HepG2 (cell line): ENCODE results near the gene PPP1R13B. TPM values are rescaled to one million over a fixed set of nuclear protein-coding genes. Genes with fewer than 3 reads are reported as not detected.

Source experiments
- ARID5B ChIP-seq: IDR thresholded peaks from 2 replicates; pipeline ENCODE4 v1.4.0; 2020; ENCODE audit warnings: mild to moderate bottlenecking, missing genetic modification reagents
- ATM ChIP-seq: fragments of 450-650 bp; IDR thresholded peaks from 2 replicates; pipeline ENCODE4 v1.7.1; 2017; ENCODE audit warnings: mild to moderate bottlenecking, borderline replicate concordance
- HNF4G ChIP-seq, 2 experiments: sonication (generic) in 1 of 2; formaldehyde crosslinking in 1 of 2; IDR thresholded peaks; 2 replicates each; pipeline versions ENCODE4 v1.4.0 to v1.6.1; 2011 to 2020; ENCODE audit warnings: borderline replicate concordance in 2 of 2, low read depth in 2 of 2, mild to moderate bottlenecking in 2 of 2, low read length in 1 of 2, missing genetic modification reagents in 1 of 2, moderate library complexity in 1 of 2
- IKZF4 ChIP-seq: sonication (generic); formaldehyde crosslinking; IDR thresholded peaks from 2 replicates; pipeline ENCODE4 v1.5.1; 2020; ENCODE audit warnings: borderline replicate concordance, mild to moderate bottlenecking, low read depth, missing genetic modification reagents; ENCODE audit errors: not compliant biosample characterization
- IRF2 ChIP-seq: IDR thresholded peaks from 2 replicates; pipeline ENCODE4 v1.6.1; 2018; ENCODE audit warnings: missing genetic modification reagents, missing compliant biosample characterization
- IRX3 ChIP-seq: sonication (generic); formaldehyde crosslinking; IDR thresholded peaks from 2 replicates; pipeline ENCODE4 v1.8.1; 2023; ENCODE audit warnings: mild to moderate bottlenecking, low read depth, missing genetic modification reagents, borderline replicate concordance
- KMT2A ChIP-seq: sonication (generic); formaldehyde crosslinking; IDR thresholded peaks from 2 replicates; pipeline ENCODE4 v1.4.0; 2020; ENCODE audit warnings: missing genetic modification reagents
- MATR3 ChIP-seq: sonication (generic); formaldehyde crosslinking; IDR thresholded peaks from 2 replicates; pipeline ENCODE4 v1.4.0; 2020; ENCODE audit warnings: missing genetic modification reagents
- MED1 ChIP-seq: sonication (generic); formaldehyde crosslinking; IDR thresholded peaks from 2 replicates; pipeline ENCODE4 v1.4.0; 2020; ENCODE audit warnings: missing genetic modification reagents
- NCOA5 ChIP-seq: sonication (generic); formaldehyde crosslinking; IDR thresholded peaks from 2 replicates; pipeline ENCODE4 v1.4.0; 2020; ENCODE audit warnings: missing genetic modification reagents
- NFYC ChIP-seq: IDR thresholded peaks from 2 replicates; pipeline ENCODE4 v1.6.1; 2016; ENCODE audit warnings: missing genetic modification reagents, missing compliant biosample characterization
- PRMT3 ChIP-seq: sonication (generic); formaldehyde crosslinking; IDR thresholded peaks from 2 replicates; pipeline ENCODE4 v1.8.1; 2022; ENCODE audit warnings: low read depth, mild to moderate bottlenecking, moderate library complexity, missing genetic modification reagents, borderline replicate concordance
- XBP1 ChIP-seq: sonication (generic); formaldehyde crosslinking; IDR thresholded peaks from 2 replicates; pipeline ENCODE4 v1.5.0; 2020; ENCODE audit warnings: missing genetic modification reagents
- ZBED4 ChIP-seq: sonication (generic); formaldehyde crosslinking; IDR thresholded peaks from 2 replicates; pipeline ENCODE4 v1.4.0; 2020; ENCODE audit warnings: missing genetic modification reagents, borderline replicate concordance
- ZBTB2 ChIP-seq: sonication (generic); formaldehyde crosslinking; IDR thresholded peaks from 2 replicates; pipeline ENCODE4 v1.8.0; 2022; ENCODE audit warnings: low read depth, missing genetic modification reagents
- ZNF329 ChIP-seq: sonication (generic); formaldehyde crosslinking; IDR thresholded peaks from 2 replicates; pipeline ENCODE4 v1.9.0; 2021; ENCODE audit warnings: low read depth, mild to moderate bottlenecking, missing genetic modification reagents
- ZNF430 ChIP-seq: sonication (generic); formaldehyde crosslinking; IDR thresholded peaks from 2 replicates; pipeline ENCODE4 v1.9.0; 2021; ENCODE audit warnings: mild to moderate bottlenecking, missing genetic modification reagents
- ZNF431 ChIP-seq: sonication (generic); formaldehyde crosslinking; IDR thresholded peaks from 2 replicates; pipeline ENCODE4 v1.9.0; 2022; ENCODE audit warnings: missing genetic modification reagents, low read depth, mild to moderate bottlenecking, borderline replicate concordance
- ZNF629 ChIP-seq: sonication (generic); formaldehyde crosslinking; conservative IDR thresholded peaks from 2 replicates; pipeline ENCODE4 v1.5.0; 2020; ENCODE audit warnings: missing genetic modification reagents
- ZNF652 ChIP-seq: IDR thresholded peaks from 2 replicates; pipeline ENCODE4 v1.6.1; 2016; ENCODE audit warnings: low read depth, borderline replicate concordance
- ZSCAN29 ChIP-seq: sonication (generic); formaldehyde crosslinking; conservative IDR thresholded peaks from 2 replicates; pipeline ENCODE4 v1.4.0; 2020; ENCODE audit warnings: mild to moderate bottlenecking, missing genetic modification reagents
- ZSCAN30 ChIP-seq: sonication (generic); formaldehyde crosslinking; IDR thresholded peaks from 2 replicates; pipeline ENCODE4 v1.5.0; 2020; ENCODE audit warnings: mild to moderate bottlenecking, missing genetic modification reagents
- ZSCAN31 ChIP-seq: sonication (generic); formaldehyde crosslinking; IDR thresholded peaks from 2 replicates; pipeline ENCODE4 v1.5.0; 2020; ENCODE audit warnings: low read depth, mild to moderate bottlenecking, missing genetic modification reagents
- polyA plus RNA-seq, 8 experiments: library from polyadenylated mRNA; depleted of rRNA in 3 of 8; stranded (reverse) in 7 of 8; unstranded in 1 of 8; fragments of >200 nt; fragmentation: Illumina TruSeq in 4 of 8; extraction: Trizol in 4 of 8; gene quantifications; 2 replicates each; pipeline versions ENCODE4 v1.2.1 to v1.2.3, GENCODE V29; 2011 to 2016; ENCODE audit warnings: low read depth in 4 of 8, missing spikeins in 1 of 8, mixed read lengths in 1 of 8; ENCODE audit not compliant: insufficient read depth in 1 of 8
- total RNA-seq, 5 experiments: library from RNA; depleted of rRNA; stranded (reverse); fragments of >200 nt; fragmentation: Illumina TruSeq; extraction: Trizol; gene quantifications; 2 replicates each; pipeline ENCODE4 v1.2.3, GENCODE V29; 2016; ENCODE audit warnings: low read depth in 1 of 5

Gene PPP1R13B
- total and polyA plus RNA-seq, 2 of the 13 experiments (the other 11 are each of a cell fraction or from before 2014, with no cell fraction given), result 4.6 to 9.4 TPM

- TF ChIP-seq ZNF652 (CRISPR knock-in tag) (no peak), HNF4G (IDR thresholded peaks at IDR 0.05; ENCODE audit: borderline replicate concordance, low read depth, low read length) (peak; percentile 86), HNF4G (CRISPR knock-in tag; IDR thresholded peaks at IDR 0.05; ENCODE audit: borderline replicate concordance, low read depth) (peak; percentile 73; the same call in 1 of the 2 replicates), PRMT3 (no peak), ZNF430 (CRISPR knock-in tag) (no peak), IKZF4 (CRISPR knock-in tag) (no peak), MATR3 (CRISPR knock-in tag) (no peak), NFYC (CRISPR knock-in tag) (no peak), MED1 (CRISPR knock-in tag) (no peak), ZNF431 (no peak), ZSCAN31 (no peak), ZSCAN29 (CRISPR knock-in tag) (no peak), ZNF629 (CRISPR knock-in tag) (no peak), KMT2A (CRISPR knock-in tag) (no peak), ZSCAN30 (CRISPR knock-in tag) (no peak), IRF2 (CRISPR knock-in tag) (no peak), XBP1 (CRISPR knock-in tag) (no peak), ZNF329 (no peak), NCOA5 (CRISPR knock-in tag) (no peak), ZBTB2 (CRISPR knock-in tag) (no peak), IRX3 (CRISPR knock-in tag) (no peak), ARID5B (CRISPR knock-in tag) (0 out of 2 replicates have a peak, but pooled peaks have one; percentile 19), ATM (no peak), ZBED4 (CRISPR knock-in tag) (no peak)
Measured at GRCh38 chr14:103745424-103745823, 102.0 kb downstream of the PPP1R13B start (continued).
